HG03575 (cell line): ENCODE measurements around the gene NEUROG1.
"Not testable (repeated sequence)": the region's sequence is repeated elsewhere in the genome, so short reads cannot be mapped to it uniquely, and the experiment has no call there.

Source experiments
- ATAC-seq: cut with Tn5 transposase; IDR thresholded peaks from one replicate; pipeline ENCODE4 v1.9.1; 2021; ENCODE audit not compliant: unreplicated experiment, insufficient number of reproducible peaks, low FRiP score; ENCODE audit errors: extremely low read depth

Gene NEUROG1

GRCh38 chr5:135503871-135504270, 31.9 kb downstream of the NEUROG1 start:
- ATAC-seq: no peak

GRCh38 chr5:135502836-135503520, 32.8 kb downstream of the NEUROG1 start:
- no peak for ATAC-seq

GRCh38 chr5:135501965-135502364, 33.8 kb downstream of the NEUROG1 start:
- ATAC-seq: no peak

- no peak for ATAC-seq
These were observed 37.1 kb downstream of the NEUROG1 start for GRCh38 chr5:135498637-135498995.

- ATAC-seq: no peak
These were observed 37.7 kb downstream of the NEUROG1 start for GRCh38 chr5:135497971-135498636.

- ATAC-seq: not testable (repeated sequence)
These were observed 40.2 kb downstream of the NEUROG1 start for GRCh38 chr5:135495531-135495930.

GRCh38 chr5:135494196-135494595, 41.6 kb downstream of the NEUROG1 start:
- ATAC-seq: no peak

GRCh38 chr5:135493406-135494180, 42.2 kb downstream of the NEUROG1 start:
- no peak for ATAC-seq

- ATAC-seq: no peak
These were observed 43.5 kb downstream of the NEUROG1 start for GRCh38 chr5:135492319-135492626.

GRCh38 chr5:135491552-135492318, 44.0 kb downstream of the NEUROG1 start:
- no peak for ATAC-seq

GRCh38 chr5:135491038-135491551, 44.7 kb downstream of the NEUROG1 start:
- ATAC-seq: no peak

- no peak for ATAC-seq
These were observed 45.3 kb downstream of the NEUROG1 start for GRCh38 chr5:135490245-135491037.

- no peak for ATAC-seq
These were observed 46.1 kb downstream of the NEUROG1 start for GRCh38 chr5:135489466-135490244.

- ATAC-seq: no peak
These were observed 46.9 kb downstream of the NEUROG1 start for GRCh38 chr5:135488727-135489465.

GRCh38 chr5:135487839-135488514, 47.8 kb downstream of the NEUROG1 start:
- ATAC-seq: no peak

- ATAC-seq: no peak
These were observed 48.7 kb downstream of the NEUROG1 start for GRCh38 chr5:135487037-135487395.
